Activated T-cell treated with anti-CD3 and anti-CD28 coated beads, Interleukin-2, amount 50 U/mL, for 48 hours (primary cell): ENCODE data around the gene TCTN2.

Source experiments
- DNase-seq, 2 experiments: peaks; one replicate each; pipeline ENCODE4 v3.0.0-alpha.2; 2020

Gene TCTN2

DNA sequence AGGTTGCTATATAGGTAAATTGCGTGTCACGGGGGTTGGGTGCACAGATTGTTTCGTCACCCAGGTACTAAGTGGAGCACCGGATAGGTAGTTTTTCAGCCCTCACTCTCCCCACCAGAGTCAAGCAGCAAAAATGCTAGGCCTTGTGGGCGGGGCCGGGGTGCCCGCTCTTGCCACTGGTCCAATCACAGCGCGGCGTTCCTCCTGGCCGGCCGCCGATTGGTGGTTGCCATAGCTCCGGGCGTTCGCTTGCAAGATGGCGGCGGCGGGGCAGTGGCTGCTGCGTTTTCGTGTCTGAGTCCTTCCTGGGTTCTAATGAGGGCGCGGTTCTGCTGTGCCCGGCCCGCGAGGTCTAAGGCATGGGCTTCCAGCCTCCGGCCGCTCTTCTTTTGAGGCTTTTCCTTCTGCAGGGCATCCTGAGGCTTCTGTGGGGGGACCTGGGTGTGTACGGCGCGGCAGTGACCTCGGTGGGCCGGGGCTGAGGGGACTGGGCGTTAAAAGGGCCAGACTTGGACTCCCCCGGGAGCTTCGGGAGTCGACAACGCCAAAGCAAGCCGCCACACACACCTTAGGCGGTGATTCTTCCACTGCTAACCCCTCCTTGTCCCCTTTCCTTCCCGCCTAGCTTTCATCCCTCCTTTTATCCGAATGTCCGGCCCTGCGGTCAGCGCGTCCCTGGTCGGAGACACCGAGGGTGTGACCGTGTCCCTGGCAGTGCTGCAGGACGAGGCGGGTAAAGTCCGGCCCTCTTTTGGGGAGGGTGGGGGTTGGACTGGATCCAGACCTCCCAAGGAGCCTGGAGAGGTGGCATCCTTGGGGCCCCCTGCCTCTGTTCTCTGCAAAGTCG lies at the start of gene TCTN2:
Gene TCTN2, plus strand, starts transcription at position 232 of the 847 bp plus-strand sequence. Its CDS starts 128 bp downstream, at position 360.
- peak; percentile 96 to 97 for DNase-seq

DNA sequence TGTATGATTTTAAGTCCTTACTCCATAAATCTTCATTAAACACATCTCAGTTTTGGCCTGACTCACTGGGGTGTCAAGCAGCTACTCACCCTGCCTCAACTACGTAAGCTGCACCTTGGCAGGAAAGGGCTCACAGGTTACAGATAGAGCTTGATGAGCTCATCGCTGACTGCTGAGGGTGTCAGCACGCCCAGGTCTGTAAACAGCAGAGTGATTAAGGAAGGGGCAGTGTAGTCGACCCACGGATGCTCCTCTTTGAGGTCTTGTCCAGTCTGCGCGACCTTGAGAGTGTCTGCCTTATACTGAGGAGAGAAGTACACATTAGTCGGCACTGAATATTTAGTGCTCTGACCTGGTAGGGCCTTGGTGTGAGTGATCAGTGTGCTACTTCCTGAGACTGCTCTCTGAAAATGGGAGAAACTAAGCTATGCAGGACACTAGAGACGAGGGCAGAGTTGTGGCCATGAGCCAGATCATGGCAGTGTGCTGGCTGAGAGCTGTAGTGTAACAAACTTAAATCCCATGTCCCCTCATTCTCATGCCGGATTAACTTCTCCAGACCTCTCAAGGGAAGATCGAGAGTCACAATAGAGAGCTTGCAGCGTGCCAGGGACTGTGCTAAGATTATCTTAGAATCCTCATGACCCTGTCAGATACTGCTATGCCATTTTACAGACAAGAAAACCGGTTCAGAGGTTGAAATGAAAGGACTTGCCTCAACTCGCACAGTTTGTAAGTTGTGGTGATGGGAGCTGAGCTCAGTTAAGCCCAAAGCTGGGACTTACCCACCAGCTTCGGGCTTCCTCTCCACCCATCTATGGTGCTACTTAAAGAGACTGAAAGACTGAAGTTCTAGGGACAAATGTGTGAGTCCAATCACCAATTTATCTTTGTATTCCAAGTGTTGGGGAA lies 49.0 kb upstream of the TCTN2 start:
- DNase-seq = peak; percentile 37 to 38

DNA sequence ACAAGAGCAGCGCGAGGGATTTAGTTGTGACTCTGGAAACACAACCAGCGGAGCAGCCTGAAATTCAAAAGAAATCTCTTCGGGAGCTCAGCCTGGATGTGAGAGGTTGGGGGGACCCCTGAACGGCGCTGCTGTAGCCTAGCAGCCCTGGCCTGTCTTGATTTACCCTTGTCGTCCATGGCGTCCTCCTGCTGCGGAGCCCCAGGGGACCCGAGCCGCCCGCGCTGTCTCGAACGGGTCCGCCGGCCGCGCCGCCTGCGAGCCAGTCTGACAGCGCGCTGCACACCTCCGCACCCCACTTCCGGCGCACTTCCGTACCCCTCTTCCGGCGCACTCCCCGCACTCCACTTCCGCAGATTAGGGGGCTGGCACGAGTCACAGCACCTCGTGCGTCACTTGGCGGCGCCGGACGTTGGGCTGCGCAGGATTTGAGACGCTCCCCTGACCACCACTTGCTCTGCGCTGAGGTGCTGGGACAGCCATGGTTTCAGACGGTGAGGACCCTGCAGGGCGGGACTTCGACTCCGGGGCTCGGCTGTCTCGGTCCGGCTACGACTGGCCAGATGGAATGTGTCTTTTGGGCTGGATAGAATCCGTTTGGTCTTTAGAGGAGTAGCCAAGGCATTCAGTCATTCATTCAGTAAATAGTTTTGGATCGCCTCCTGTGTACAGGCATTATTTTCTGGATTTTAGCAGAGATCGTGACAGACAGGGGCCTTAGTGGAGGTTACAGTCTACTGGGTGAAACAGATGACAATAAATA lies 37.4 kb upstream of the TCTN2 start, which contains the start of the genes EIF2B1 and GTF2H3:
Gene EIF2B1, minus strand, starts transcription at position 308 of the 763 bp plus-strand sequence. Its CDS starts 129 bp downstream, at position 179.
Gene GTF2H3, plus strand, starts transcription at position 451 of the 763 bp plus-strand sequence. Its CDS starts 31 bp downstream, at position 482.
- peak; percentile 98 for DNase-seq

- peak; percentile 30 to 36 for DNase-seq
Measured at GRCh38 chr12:123634142-123634561, 36.8 kb upstream of the TCTN2 start.

DNA sequence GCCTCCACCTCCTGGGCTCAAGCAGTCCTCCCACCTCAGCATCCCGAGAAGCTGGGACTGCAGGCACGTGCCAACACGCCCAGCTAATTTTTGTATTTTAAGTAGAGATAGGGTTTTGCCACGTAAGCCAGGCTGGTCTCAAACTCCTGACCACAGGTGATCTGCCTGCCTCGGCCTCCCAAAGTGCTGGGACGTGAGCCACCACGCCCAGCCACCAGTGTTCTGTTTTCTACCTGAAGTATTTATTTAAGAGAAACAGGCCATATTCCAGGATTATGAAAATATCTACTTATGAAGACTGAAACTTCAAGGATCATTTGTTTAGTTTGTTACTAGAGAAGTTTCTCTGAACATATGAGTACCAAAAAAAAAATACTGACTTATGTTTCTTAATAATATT lies 27.0 kb upstream of the TCTN2 start:
- DNase-seq = no peak

DNA sequence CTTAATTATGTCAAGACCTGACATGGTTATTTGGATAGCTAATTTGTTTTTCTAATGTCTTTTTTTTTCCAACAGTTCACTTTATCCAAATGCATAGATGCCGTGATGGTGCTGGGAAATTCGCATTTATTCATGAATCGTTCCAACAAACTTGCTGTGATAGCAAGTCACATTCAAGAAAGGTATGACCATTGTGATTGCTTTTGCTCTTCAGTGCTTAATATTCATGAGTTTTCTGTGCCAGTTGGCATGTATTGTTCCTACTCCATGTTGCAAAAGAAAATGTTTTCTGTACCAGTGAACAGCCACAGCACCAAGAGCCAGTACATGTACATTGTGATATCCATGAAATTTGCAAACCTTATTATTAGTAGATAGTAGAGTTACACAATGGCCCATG lies 25.5 kb upstream of the TCTN2 start:
- DNase-seq = no peak

- DNase-seq = no peak
Measured at GRCh38 chr12:123645878-123646277, 25.0 kb upstream of the TCTN2 start.

GRCh38 chr12:123648401-123648800 lies 22.5 kb upstream of the TCTN2 start:
- DNase-seq = no peak

- DNase-seq = no peak
Measured at GRCh38 chr12:123654129-123654701, 16.7 kb upstream of the TCTN2 start.

DNA sequence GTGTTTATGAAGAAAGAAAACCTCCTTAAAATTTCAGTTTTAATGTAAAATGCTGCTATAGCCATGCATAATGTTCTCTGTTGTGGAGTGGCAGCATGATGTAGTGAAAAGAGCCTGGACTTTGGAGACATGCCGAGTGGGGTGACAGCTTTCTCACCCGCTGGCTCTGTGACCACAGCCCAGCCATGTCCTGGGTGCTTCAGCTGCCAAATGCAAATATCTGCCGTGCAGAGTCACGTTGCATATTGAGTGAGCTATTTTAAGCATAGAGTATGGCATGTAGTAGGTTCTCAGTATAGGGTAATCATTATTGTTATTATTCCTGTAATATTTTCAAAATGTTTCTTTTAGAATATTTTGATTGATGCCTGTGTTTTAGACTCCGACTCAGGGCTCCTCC lies 15.5 kb upstream of the TCTN2 start:
- DNase-seq = no peak

DNA sequence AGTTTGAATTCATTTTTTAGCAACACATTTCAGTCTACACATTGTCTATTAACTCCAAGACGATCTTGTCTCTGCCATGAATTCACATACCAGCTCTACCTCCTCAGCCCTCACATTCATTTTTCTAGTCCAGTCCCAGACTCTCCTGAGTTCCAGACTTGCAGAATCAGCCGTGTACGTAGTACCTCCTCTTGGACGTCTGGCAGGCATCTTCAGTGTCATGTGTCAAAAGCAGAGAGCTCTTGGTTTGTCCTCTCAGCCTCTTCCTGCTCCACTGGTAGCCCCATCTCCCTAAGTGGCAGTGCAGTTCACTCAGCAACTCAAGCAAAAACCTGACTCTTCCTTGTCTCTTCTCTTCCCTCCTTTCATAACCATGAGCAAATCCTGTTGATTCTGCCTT lies 14.5 kb upstream of the TCTN2 start:
- no peak for DNase-seq

DNA sequence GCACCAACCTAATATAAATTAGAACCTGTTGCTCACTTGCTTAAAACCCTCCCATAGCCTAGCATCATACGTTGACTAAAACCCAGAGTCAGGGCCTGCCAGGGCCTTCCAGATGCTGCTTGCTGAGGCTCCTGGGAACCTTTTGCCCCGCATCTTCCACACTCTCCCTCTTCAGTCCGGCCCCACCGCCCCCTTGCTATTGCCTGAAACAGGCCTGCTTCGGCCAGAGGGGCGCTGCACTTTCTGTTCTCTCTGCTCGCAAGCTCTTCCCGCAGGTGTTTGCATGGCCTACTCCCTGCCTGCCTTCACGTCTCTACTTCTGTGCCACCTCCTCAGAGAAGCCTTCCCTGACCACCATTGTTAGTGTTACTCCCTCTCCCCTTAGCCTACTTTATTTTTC lies 13.7 kb upstream of the TCTN2 start:
- DNase-seq = no peak

GRCh38 chr12:123659996-123660727 lies 10.8 kb upstream of the TCTN2 start:
- DNase-seq = no peak

- no peak for DNase-seq
Measured at GRCh38 chr12:123667771-123668170, 3.1 kb upstream of the TCTN2 start.

GRCh38 chr12:123671876-123672275 lies 963 bp downstream of the TCTN2 start:
- no peak for DNase-seq

DNA sequence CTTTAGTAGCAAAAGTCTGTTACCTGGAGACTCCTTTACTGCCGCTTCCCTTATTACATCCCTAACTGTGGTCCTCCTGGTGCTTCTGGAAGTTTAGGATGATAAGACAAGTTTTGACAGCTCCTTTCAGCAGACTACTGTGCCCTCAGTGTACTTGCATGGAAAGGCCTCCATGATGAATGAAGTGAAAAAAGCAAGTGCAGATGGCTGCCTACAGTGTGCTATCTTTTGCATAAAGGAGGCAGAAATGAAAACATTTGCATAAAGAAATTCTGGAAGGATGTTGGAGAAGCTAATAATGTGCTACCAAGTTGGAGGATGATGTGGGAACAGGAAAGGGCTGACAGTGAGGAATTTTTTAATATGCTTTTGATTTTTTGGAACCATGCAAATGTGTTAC lies 4.5 kb downstream of the TCTN2 start:
- DNase-seq = no peak

GRCh38 chr12:123676616-123677320 lies 5.9 kb downstream of the TCTN2 start:
- no peak for DNase-seq

- no peak for DNase-seq
Measured at GRCh38 chr12:123678981-123679380, 8.1 kb downstream of the TCTN2 start.

- DNase-seq = no peak
Measured at GRCh38 chr12:123681605-123682004, 10.7 kb downstream of the TCTN2 start.

- no peak for DNase-seq
Measured at GRCh38 chr12:123683964-123684363, 13.1 kb downstream of the TCTN2 start.

DNA sequence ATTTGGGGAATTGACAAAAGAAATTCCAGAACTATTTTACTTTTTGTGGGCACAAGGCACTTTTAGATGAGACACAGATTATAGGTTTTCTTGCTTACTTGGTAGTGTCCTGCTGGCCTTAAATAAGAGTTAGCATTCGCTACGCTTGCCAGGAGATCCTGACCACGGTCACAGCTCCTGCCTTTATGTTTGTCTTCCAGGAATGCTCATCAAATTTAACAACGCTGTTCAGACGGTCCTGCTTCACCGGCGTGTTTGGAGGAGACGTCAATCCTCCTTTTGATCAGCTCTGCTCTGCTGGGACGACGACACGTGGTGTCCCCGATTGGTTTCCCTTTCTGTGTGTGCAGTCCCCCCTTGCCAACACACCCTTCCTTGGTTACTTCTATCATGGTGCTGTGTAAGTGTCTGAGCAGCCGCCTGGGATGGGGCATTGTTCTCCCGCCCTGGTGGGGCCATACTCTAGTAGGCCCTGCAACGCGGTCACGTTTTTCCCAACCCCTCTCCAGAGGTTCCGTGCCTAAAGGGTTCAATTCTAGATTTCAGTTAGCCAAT lies 15.8 kb downstream of the TCTN2 start:
- DNase-seq = no peak
